ENCODE measurements around the gene PTCH2. TPM values are rescaled to one million over a fixed set of nuclear protein-coding genes. Genes with fewer than 3 reads are reported as not detected.

The PTCH2 gene
- total RNA-seq, 1 donor from 2014 or later: 1.3 TPM

DNA sequence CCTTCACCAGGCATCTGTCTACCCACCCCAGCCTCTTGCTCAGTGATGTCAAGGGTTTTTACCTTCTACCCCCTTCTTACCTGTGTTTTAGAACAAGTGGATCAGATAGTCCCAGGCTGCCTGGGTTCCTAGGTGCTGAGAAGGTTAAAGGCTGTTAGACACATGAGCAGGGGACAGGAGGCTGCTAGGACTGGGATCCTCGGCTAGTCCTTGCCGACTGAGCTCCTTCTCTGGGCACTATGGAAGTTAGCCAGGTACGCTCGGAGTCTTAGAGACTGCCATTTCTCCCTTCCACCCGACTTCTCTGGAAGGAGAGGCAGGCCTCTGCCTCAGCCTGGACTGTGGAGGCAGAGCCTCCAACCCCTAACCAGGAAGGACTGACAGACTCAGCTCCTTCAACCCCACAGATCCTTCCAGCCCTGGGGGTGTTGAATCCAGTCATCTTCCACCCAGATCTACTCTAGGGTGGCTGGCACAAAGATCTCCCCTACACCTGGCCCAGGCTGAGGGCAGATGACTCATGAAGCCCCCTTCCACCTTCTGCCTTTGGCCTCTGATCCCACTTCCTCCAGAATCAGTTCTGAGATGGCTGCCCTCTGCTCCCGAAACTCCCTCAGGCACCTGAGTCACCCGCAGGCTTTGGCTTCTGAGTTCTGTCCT is 36.2 kb downstream of the PTCH2 start, which contains the start of gene DYNLT4:
TSS of gene DYNLT4 (minus strand) at position 648 of the 660 bp plus-strand sequence. CDS start 683 bp downstream, outside the sequence.
- Mint-ChIP-seq H3K4me3 (ENCODE audit: unreplicated experiment) (peak within 1 kb of the TSS; percentile 76), H3K27ac (ENCODE audit: unreplicated experiment) (peak within 1 kb of the TSS; percentile 100), H3K36me3 (ENCODE audit: low read depth) (peaks cover 19% of the 10 kb centered on the region), H3K27me3 (ENCODE audit: low read depth) (no peaks in the 10 kb centered on the region), H3K9me3 (ENCODE audit: low read depth) (no peaks in the 10 kb centered on the region), H3K4me1 (ENCODE audit: low read depth) (peaks cover 79% of the 10 kb centered on the region)
- peak; percentile 50 for DNase-seq (ENCODE audit: low spot score)
- TF ChIP-seq, protein P1, sequence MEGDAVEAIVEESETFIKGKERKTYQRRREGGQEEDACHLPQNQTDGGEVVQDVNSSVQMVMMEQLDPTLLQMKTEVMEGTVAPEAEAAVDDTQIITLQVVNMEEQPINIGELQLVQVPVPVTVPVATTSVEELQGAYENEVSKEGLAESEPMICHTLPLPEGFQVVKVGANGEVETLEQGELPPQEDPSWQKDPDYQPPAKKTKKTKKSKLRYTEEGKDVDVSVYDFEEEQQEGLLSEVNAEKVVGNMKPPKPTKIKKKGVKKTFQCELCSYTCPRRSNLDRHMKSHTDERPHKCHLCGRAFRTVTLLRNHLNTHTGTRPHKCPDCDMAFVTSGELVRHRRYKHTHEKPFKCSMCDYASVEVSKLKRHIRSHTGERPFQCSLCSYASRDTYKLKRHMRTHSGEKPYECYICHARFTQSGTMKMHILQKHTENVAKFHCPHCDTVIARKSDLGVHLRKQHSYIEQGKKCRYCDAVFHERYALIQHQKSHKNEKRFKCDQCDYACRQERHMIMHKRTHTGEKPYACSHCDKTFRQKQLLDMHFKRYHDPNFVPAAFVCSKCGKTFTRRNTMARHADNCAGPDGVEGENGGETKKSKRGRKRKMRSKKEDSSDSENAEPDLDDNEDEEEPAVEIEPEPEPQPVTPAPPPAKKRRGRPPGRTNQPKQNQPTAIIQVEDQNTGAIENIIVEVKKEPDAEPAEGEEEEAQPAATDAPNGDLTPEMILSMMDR (IDR thresholded peaks at IDR 0.05): no peak

DNA sequence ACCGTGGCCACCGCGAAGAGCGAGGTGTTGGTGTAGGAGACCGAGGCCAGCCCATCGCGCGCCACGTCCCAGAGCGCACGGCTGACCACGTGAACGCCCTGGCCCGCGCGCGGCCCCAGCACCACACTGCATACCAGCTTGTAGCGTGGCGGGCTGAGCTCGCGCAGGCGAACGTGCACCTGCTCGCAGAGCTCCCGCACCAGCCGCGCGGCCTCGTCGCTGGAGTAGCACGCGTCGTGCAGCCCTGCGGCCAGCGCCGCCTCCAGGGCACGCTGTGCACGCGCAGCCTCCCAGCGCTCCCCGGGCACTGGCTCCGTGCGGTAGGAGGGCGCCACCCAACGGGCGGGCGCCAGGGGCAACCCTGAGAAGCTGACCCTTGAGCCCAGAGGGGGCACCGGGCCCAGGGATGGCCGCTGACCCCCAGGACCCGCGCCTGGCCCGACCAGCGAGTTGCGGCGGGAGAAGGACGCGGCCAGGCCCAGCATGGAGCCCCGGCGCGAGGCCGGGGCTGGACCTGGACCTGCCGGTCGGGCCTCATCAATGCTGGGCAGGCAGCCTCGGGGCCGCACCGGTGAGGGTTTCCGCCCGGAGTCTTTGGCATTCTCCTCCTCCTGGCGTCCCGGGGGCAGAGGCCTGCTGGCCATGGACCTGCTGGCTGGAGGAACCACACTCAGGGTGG is 36.9 kb downstream of the PTCH2 start:
- H3K4me1 Mint-ChIP-seq (ENCODE audit: low read depth): peaks cover 77% of the 10 kb centered on the region
- TF ChIP-seq, protein P1 (IDR thresholded peaks at IDR 0.05): no peak
- H3K9me3 Mint-ChIP-seq (ENCODE audit: low read depth): no peaks in the 10 kb centered on the region
- DNase-seq (ENCODE audit: low spot score): peak; percentile 93
- peak overlapping the region; percentile 100 for H3K27ac Mint-ChIP-seq (ENCODE audit: unreplicated experiment)
- peaks cover 21% of the 10 kb centered on the region for H3K36me3 Mint-ChIP-seq (ENCODE audit: low read depth)
- H3K4me3 Mint-ChIP-seq (ENCODE audit: unreplicated experiment): no peak overlapping the region
- no peaks in the 10 kb centered on the region for H3K27me3 Mint-ChIP-seq (ENCODE audit: low read depth)

DNA sequence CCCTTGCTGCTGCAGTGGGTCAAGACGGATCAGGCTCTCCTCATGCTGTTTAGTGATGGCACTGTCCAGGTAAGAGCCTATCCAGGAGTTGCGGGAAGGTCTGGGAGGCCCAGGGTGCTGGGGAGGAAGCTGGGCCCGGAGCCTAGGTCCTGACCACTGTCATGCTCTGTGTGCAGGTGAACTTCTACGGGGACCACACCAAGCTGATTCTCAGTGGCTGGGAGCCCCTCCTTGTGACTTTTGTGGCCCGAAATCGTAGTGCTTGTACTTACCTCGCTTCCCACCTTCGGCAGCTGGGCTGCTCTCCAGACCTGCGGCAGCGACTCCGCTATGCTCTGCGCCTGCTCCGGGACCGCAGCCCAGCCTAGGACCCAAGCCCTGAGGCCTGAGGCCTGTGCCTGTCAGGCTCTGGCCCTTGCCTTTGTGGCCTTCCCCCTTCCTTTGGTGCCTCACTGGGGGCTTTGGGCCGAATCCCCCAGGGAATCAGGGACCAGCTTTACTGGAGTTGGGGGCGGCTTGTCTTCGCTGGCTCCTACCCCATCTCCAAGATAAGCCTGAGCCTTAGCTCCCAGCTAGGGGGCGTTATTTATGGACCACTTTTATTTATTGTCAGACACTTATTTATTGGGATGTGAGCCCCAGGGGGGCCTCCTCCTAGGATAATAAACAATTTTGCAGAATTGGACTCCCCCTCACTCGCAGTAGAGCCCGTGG is 37.6 kb downstream of the PTCH2 start:
- TF ChIP-seq, protein P1 (IDR thresholded peaks at IDR 0.05): peak; percentile 29
- H3K27me3 Mint-ChIP-seq (ENCODE audit: low read depth): no peaks in the 10 kb centered on the region
- H3K36me3 Mint-ChIP-seq (ENCODE audit: low read depth): peaks cover 23% of the 10 kb centered on the region
- peak; percentile 81 for DNase-seq (ENCODE audit: low spot score)
- no peak overlapping the region for H3K4me3 Mint-ChIP-seq (ENCODE audit: unreplicated experiment)
- peaks cover 72% of the 10 kb centered on the region for H3K4me1 Mint-ChIP-seq (ENCODE audit: low read depth)
- peak overlapping the region; percentile 80 for H3K27ac Mint-ChIP-seq (ENCODE audit: unreplicated experiment)
- no peaks in the 10 kb centered on the region for H3K9me3 Mint-ChIP-seq (ENCODE audit: low read depth)

DNA sequence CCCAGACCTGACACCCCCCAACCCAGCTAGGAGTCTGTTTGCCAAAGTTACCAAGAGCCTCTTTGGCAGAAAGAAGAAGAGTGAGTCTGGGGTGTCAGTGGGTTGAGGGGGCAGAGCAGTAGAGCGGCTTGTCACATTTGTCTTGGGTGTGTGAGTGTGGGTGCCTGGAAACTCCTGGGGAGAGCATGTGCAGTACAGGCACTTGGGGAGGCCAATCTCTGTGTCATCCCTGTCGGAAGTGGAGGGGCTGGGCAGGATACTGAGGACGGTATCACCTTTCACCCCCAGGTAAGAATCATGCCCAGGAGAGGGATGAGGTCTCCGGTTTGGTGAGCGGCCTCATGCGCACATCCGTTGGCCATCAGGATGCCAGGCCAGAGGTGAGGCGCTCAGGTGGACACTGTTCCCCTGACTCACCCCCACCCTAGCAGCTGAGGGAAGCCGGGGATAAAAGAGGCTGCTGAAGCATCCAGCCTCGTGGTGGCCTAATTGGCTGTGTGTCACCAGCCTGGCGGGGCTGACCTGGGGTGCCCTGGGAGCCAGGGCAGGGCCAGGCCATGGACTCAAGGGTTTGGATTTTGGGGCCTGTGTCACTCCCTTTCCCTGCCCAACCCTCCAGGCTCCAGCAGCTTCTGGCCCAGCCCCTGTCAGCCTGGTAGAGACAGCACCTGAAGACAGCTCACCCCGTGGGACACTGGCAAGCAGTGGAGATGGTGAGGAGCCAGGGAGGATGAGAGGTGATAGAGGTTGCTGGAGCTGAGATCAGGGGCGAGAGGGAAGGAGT is 39.5 kb downstream of the PTCH2 start:
- Mint-ChIP-seq H3K36me3 (ENCODE audit: low read depth) (peaks cover 23% of the 10 kb centered on the region), H3K27ac (ENCODE audit: unreplicated experiment) (peak overlapping the region; percentile 88), H3K4me1 (ENCODE audit: low read depth) (peaks cover 61% of the 10 kb centered on the region), H3K9me3 (ENCODE audit: low read depth) (no peaks in the 10 kb centered on the region), H3K27me3 (ENCODE audit: low read depth) (no peaks in the 10 kb centered on the region), H3K4me3 (ENCODE audit: unreplicated experiment) (peak overlapping the region; percentile 6)
- TF ChIP-seq, protein P1 (IDR thresholded peaks at IDR 0.05): no peak
- peak; percentile 79 for DNase-seq (ENCODE audit: low spot score)

DNA sequence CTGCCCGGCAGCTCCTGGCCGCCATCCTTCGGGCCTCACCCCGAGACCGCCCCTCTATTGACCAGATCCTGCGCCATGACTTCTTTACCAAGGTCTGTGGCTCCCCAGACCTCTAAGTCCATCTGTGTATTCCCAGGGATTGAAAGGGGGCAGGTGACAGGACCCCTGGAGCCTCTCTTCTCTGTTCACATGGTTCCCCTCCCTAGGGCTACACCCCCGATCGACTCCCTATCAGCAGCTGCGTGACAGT is 40.1 kb downstream of the PTCH2 start:
- H3K4me1 Mint-ChIP-seq (ENCODE audit: low read depth): peaks cover 55% of the 10 kb centered on the region
- H3K36me3 Mint-ChIP-seq (ENCODE audit: low read depth): peaks cover 23% of the 10 kb centered on the region
- peak overlapping the region; percentile 6 for H3K4me3 Mint-ChIP-seq (ENCODE audit: unreplicated experiment)
- H3K27ac Mint-ChIP-seq (ENCODE audit: unreplicated experiment): peak overlapping the region; percentile 88
- H3K9me3 Mint-ChIP-seq (ENCODE audit: low read depth): no peaks in the 10 kb centered on the region
- DNase-seq (ENCODE audit: low spot score): no peak
- no peaks in the 10 kb centered on the region for H3K27me3 Mint-ChIP-seq (ENCODE audit: low read depth)
- TF ChIP-seq, protein P1 (IDR thresholded peaks at IDR 0.05): no peak
